HG02798 (cell line): ENCODE measurements around the gene SERPINF2.
"Not testable (repeated sequence)": the region's sequence is repeated elsewhere in the genome, so short reads cannot be mapped to it uniquely, and the experiment has no call there.

ENCODE experiments used
- ATAC-seq: cut with Tn5 transposase; IDR thresholded peaks from one replicate; pipeline ENCODE4 v1.9.1; 2021; ENCODE audit warnings: mild to moderate bottlenecking; ENCODE audit not compliant: unreplicated experiment, poor library complexity

Gene SERPINF2

GRCh38 chr17:1732833-1733321, 9.8 kb upstream of the SERPINF2 start:
- no peak for ATAC-seq

GRCh38 chr17:1733759-1734158, 8.9 kb upstream of the SERPINF2 start:
- ATAC-seq: no peak

GRCh38 chr17:1735418-1735817, 7.3 kb upstream of the SERPINF2 start:
- no peak for ATAC-seq

GRCh38 chr17:1735834-1736347, 6.8 kb upstream of the SERPINF2 start:
- no peak for ATAC-seq

GRCh38 chr17:1736348-1737281, 6.1 kb upstream of the SERPINF2 start:
- no peak for ATAC-seq

GRCh38 chr17:1737531-1738291, 5.0 kb upstream of the SERPINF2 start:
- no peak for ATAC-seq

- not testable (repeated sequence) for ATAC-seq
Observed at GRCh38 chr17:1741899-1742298, 772 bp upstream of the SERPINF2 start.

- no peak for ATAC-seq
Observed at GRCh38 chr17:1743088-1743439, 393 bp downstream of the SERPINF2 start.

GRCh38 chr17:1744551-1745512, 2.2 kb downstream of the SERPINF2 start:
- ATAC-seq: no peak

- no peak for ATAC-seq
Observed at GRCh38 chr17:1745513-1746020, 2.9 kb downstream of the SERPINF2 start.

- ATAC-seq: no peak
Observed at GRCh38 chr17:1746975-1747543, 4.4 kb downstream of the SERPINF2 start.

- no peak for ATAC-seq
Observed at GRCh38 chr17:1750628-1751027, 8.0 kb downstream of the SERPINF2 start.

- ATAC-seq: no peak
Observed at GRCh38 chr17:1752425-1753262, 10.0 kb downstream of the SERPINF2 start.

- ATAC-seq: no peak
Observed at GRCh38 chr17:1753767-1754429, 11.2 kb downstream of the SERPINF2 start.

- no peak for ATAC-seq
Observed at GRCh38 chr17:1754430-1755112, 11.9 kb downstream of the SERPINF2 start.

- ATAC-seq: no peak
Observed at GRCh38 chr17:1755252-1755826, 12.7 kb downstream of the SERPINF2 start.

- ATAC-seq: no peak
Observed at GRCh38 chr17:1755827-1756262, 13.2 kb downstream of the SERPINF2 start.
